HG03354 (cell line): Measurements from ENCODE around the gene CYP19A1.
A peak's percentile ranks its signal among the peaks of the same experiment; 100 is the strongest.

Source experiments
- ATAC-seq: cut with Tn5 transposase; IDR thresholded peaks from one replicate; pipeline ENCODE4 v1.9.1; 2021; ENCODE audit warnings: mild to moderate bottlenecking; ENCODE audit not compliant: unreplicated experiment, poor library complexity, severe bottlenecking

CYP19A1 gene

GRCh38 chr15:51168700-51169099 is 169.7 kb downstream of the CYP19A1 start:
- no peak for ATAC-seq

GRCh38 chr15:51163843-51164242 is 174.6 kb downstream of the CYP19A1 start:
- ATAC-seq: no peak

- peak; percentile 86 for ATAC-seq
Measured at GRCh38 chr15:51162865-51163762, 175.3 kb downstream of the CYP19A1 start.

- no peak for ATAC-seq
Measured at GRCh38 chr15:51161491-51162220, 176.7 kb downstream of the CYP19A1 start.

- no peak for ATAC-seq
Measured at GRCh38 chr15:51160484-51160883, 177.9 kb downstream of the CYP19A1 start.
